AG09319 (cell line): Measurements from ENCODE around the gene DACH1.

Experiments used
- DNase-seq: peaks from one replicate; pipeline ENCODE4 v3.0.0-alpha.2; 2010; ENCODE audit warnings: low read depth; ENCODE audit errors: extremely low read depth
- CTCF ChIP-seq: IDR thresholded peaks from 2 replicates; pipeline ENCODE4 v1.5.1; 2011; ENCODE audit warnings: low read depth, mild to moderate bottlenecking, inconsistent platforms, low read length, moderate library complexity

DACH1 gene

DNA sequence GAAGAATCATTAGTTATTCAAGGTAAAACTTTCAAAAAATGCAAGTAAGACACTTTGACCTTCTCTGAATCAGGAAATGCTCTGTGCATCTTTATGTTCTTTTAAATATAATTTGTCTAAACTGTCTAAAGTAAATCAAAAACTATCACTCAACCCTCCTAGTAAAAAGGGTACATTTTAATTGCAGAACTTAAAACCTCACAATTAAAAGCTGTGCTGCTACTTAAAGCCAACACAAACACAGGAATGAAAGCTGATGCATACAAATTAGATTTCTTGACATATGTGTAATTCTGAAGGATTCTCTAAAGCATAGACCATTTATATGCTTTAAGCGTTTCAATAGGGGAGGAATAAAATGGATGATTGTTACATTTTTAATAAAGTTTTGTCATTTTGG, 58.3 kb downstream of the DACH1 start:
- no peak for TF ChIP-seq CTCF
- DNase-seq = no peak

DNA sequence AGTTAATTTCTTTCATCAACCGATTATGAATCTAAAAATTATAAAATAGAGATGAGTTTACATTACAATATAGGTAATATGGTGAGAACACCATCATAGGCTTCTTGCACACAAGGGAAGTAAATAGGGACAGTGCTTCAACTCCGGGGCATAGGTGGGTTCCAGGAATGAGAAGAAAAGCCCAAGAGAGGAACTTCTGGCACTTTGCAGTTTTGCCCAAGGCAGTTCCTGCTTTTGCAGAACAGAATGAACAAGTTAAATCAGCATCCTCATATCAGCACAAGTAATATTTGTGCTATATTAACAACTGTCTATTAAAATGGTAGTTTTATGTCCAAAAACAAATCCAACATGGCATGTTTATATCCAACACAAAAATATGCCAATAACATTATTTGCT, 60.1 kb downstream of the DACH1 start:
- DNase-seq = no peak
- no peak for TF ChIP-seq CTCF

- no peak for DNase-seq
- TF ChIP-seq CTCF = no peak
These were observed 63.9 kb downstream of the DACH1 start for GRCh38 chr13:71803066-71803465.

DNA sequence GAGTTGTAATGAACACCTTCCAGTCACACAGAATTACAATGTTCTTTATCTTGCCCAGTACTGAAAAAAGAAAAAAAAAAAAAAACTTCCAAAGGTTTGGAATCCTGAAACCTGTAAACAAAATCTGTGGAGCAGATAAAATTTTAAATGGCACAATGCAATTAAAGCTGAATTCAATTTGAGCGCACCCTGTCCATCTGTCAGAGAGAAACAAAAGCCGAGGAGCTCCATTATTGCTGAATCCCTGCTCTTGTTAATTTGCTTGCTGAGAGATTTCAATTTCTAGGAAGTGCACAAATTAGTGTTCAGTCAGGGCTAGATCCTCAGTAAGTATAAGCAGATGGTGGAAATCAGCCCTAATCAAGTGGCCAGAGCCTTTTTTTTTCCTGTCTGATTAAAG, 65.2 kb downstream of the DACH1 start:
- TF ChIP-seq CTCF = no peak
- DNase-seq = no peak

GRCh38 chr13:71801165-71801760, 65.7 kb downstream of the DACH1 start:
- DNase-seq = no peak
- TF ChIP-seq CTCF = no peak

- no peak for TF ChIP-seq CTCF
- no peak for DNase-seq
These were observed 67.7 kb downstream of the DACH1 start for GRCh38 chr13:71799324-71799723.

GRCh38 chr13:71798707-71799106, 68.3 kb downstream of the DACH1 start:
- no peak for DNase-seq
- no peak for TF ChIP-seq CTCF
